GM23338 (cell line): ENCODE data around the gene DAAM2.

Experiments used
- CTCF ChIP-seq, 2 experiments: fragments of 200-600 bp in 1 of 2; sonication (generic) in 1 of 2; conservative IDR thresholded peaks; 2 replicates each; pipeline versions ENCODE4 v1.5.1 to v1.6.1; 2016 to 2017; ENCODE audit warnings: antibody characterized with exemption in 2 of 2, low read depth in 2 of 2, mild to moderate bottlenecking in 2 of 2, moderate library complexity in 1 of 2
- POLR2AphosphoS5 ChIP-seq: IDR thresholded peaks from 2 replicates; pipeline ENCODE4 v1.6.1; 2016; ENCODE audit warnings: antibody characterized with exemption, low read depth
- TF ChIP-seq, protein P1 (sequence below): IDR thresholded peaks from one replicate; pipeline ENCODE4 v1.6.1; 2018; ENCODE audit warnings: antibody characterized with exemption; ENCODE audit not compliant: unreplicated experiment

- TF ChIP-seq, protein P1, sequence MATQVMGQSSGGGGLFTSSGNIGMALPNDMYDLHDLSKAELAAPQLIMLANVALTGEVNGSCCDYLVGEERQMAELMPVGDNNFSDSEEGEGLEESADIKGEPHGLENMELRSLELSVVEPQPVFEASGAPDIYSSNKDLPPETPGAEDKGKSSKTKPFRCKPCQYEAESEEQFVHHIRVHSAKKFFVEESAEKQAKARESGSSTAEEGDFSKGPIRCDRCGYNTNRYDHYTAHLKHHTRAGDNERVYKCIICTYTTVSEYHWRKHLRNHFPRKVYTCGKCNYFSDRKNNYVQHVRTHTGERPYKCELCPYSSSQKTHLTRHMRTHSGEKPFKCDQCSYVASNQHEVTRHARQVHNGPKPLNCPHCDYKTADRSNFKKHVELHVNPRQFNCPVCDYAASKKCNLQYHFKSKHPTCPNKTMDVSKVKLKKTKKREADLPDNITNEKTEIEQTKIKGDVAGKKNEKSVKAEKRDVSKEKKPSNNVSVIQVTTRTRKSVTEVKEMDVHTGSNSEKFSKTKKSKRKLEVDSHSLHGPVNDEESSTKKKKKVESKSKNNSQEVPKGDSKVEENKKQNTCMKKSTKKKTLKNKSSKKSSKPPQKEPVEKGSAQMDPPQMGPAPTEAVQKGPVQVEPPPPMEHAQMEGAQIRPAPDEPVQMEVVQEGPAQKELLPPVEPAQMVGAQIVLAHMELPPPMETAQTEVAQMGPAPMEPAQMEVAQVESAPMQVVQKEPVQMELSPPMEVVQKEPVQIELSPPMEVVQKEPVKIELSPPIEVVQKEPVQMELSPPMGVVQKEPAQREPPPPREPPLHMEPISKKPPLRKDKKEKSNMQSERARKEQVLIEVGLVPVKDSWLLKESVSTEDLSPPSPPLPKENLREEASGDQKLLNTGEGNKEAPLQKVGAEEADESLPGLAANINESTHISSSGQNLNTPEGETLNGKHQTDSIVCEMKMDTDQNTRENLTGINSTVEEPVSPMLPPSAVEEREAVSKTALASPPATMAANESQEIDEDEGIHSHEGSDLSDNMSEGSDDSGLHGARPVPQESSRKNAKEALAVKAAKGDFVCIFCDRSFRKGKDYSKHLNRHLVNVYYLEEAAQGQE = no peak
- no peak for TF ChIP-seq CTCF (conservative IDR thresholded peaks at IDR 0.05; ENCODE audit: low read depth in 2 of 2)
- no peak for TF ChIP-seq POLR2AphosphoS5
These were observed 101.1 kb downstream of the DAAM2 start for GRCh38 chr6:39893286-39893685.
